Smooth muscle cell (in vitro differentiated cells): ENCODE data around the gene IFNAR1. TPM values are rescaled to one million over a fixed set of nuclear protein-coding genes. Genes with fewer than 3 reads are reported as not detected.

Experiments
- DNase-seq: peaks from one replicate; lab custom pipeline; 2025; ENCODE audit not compliant: unreplicated experiment; lab: John Stamatoyannopoulos, UW
- H2AFZ ChIP-seq: fragments of 200-600 bp; sonication (generic); 2 replicates; pipeline ENCODE4 v1.6.0; 2016; ENCODE audit warnings: antibody characterized with exemption, low read depth, mild to moderate bottlenecking
- H3F3A ChIP-seq: fragments of 200-600 bp; sonication (generic); 2 replicates; pipeline ENCODE4 v1.6.0; 2017; ENCODE audit warnings: antibody characterized with exemption, low read depth
- H3K27ac ChIP-seq: fragments of 200-600 bp; sonication (generic); 2 replicates; pipeline ENCODE4 v1.5.1; 2016; ENCODE audit warnings: low read depth, mild to moderate bottlenecking
- H3K27me3 ChIP-seq: fragments of 200-600 bp; sonication (generic); 2 replicates; pipeline ENCODE4 v1.6.1; 2016; ENCODE audit warnings: low read depth, mild to moderate bottlenecking
- H3K36me3 ChIP-seq: fragments of 200-600 bp; sonication (generic); 2 replicates; pipeline ENCODE4 v1.5.1; 2016; ENCODE audit warnings: low read depth
- H3K4me1 ChIP-seq: fragments of 200-600 bp; sonication (generic); 2 replicates; pipeline ENCODE4 v1.5.1; 2016; ENCODE audit warnings: low read depth
- H3K4me2 ChIP-seq: fragments of 200-600 bp; sonication (generic); 2 replicates; pipeline ENCODE4 v1.6.0; 2016; ENCODE audit warnings: mild to moderate bottlenecking
- H3K4me3 ChIP-seq: fragments of 200-600 bp; sonication (generic); 2 replicates; pipeline ENCODE4 v1.5.1; 2016; ENCODE audit warnings: mild to moderate bottlenecking
- H3K79me2 ChIP-seq: fragments of 200-600 bp; sonication (generic); 2 replicates; pipeline ENCODE4 v1.6.0; 2016; ENCODE audit warnings: low read depth, mild to moderate bottlenecking
- H3K9ac ChIP-seq: fragments of 200-600 bp; sonication (generic); 2 replicates; pipeline ENCODE4 v1.6.0; 2016; ENCODE audit warnings: low read depth
- H3K9me3 ChIP-seq: fragments of 200-600 bp; sonication (generic); replicated peaks from 2 replicates; pipeline ENCODE4 v1.5.1; 2016; ENCODE audit warnings: low read depth
- H4K20me1 ChIP-seq: fragments of 200-600 bp; sonication (generic); 2 replicates; pipeline ENCODE4 v1.6.0; 2016; ENCODE audit warnings: low read depth
- WGBS: methylation state at CpG from one replicate; pipeline ENCODE4 v1.1.7; 2016; ENCODE audit warnings: low lambda C conversion rate; 5-methylcytosine and 5-hydroxymethylcytosine counted together
- polyA plus RNA-seq: library from polyadenylated mRNA; unstranded; fragments of >200 nt; fragmentation: Nextera tagmentation; extraction: Ambion mirVana; gene quantifications from 2 replicates; pipeline ENCODE4 v1.2.1, GENCODE V29; 2016
- total RNA-seq: library from RNA; depleted of rRNA; stranded (reverse); fragments of >200 nt; gene quantifications from 2 replicates; pipeline ENCODE4 v1.2.3, GENCODE V29; 2014
- TF ChIP-seq, protein P1 (sequence below): fragments of 200-600 bp; sonication (generic); IDR thresholded peaks from 2 replicates; pipeline ENCODE4 v1.5.1; 2017; ENCODE audit warnings: borderline replicate concordance, mild to moderate bottlenecking, antibody characterized with exemption; ENCODE audit not compliant: insufficient read depth, poor library complexity, severe bottlenecking

The IFNAR1 gene
- total and polyA plus RNA-seq, 2 experiments from 2014 or later = 37.1 to 93.0 TPM

DNA sequence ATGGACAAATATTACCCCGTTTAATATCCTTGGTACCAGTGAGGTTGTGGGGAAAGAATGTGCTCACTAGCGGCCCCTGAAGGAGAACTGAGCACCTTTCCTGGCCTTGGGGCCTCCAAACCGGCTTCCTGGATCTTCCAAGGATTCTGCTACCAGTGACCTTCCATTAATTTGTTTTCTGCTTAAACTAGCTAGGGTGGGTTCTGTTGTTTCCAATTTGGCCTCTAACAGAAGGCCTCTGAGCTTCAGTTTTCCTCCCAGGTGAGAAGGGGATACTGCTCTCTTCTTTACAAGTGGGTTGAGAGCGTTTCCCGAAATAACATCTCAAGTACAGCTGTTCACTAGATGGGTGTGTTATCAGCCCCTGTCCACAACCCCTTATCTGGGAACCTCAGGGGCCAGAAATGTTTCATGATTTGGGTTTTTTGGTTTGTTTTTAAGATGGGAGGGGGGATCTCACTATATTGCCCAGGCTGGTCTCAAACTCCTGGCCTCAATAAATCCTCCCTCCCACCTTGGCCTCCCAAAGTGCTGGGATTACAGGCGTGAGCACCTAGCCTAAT lies 61.5 kb downstream of the IFNAR1 start:
- H3K9ac ChIP-seq = no peak overlapping the region
- TF ChIP-seq, protein P1, sequence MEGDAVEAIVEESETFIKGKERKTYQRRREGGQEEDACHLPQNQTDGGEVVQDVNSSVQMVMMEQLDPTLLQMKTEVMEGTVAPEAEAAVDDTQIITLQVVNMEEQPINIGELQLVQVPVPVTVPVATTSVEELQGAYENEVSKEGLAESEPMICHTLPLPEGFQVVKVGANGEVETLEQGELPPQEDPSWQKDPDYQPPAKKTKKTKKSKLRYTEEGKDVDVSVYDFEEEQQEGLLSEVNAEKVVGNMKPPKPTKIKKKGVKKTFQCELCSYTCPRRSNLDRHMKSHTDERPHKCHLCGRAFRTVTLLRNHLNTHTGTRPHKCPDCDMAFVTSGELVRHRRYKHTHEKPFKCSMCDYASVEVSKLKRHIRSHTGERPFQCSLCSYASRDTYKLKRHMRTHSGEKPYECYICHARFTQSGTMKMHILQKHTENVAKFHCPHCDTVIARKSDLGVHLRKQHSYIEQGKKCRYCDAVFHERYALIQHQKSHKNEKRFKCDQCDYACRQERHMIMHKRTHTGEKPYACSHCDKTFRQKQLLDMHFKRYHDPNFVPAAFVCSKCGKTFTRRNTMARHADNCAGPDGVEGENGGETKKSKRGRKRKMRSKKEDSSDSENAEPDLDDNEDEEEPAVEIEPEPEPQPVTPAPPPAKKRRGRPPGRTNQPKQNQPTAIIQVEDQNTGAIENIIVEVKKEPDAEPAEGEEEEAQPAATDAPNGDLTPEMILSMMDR = peak; percentile 31
- no peak overlapping the region for H3K4me2 ChIP-seq
- H3K9me3 ChIP-seq = no peaks in the 10 kb centered on the region
- H3F3A ChIP-seq = peaks cover 11% of the 10 kb centered on the region
- H3K27ac ChIP-seq = no peak overlapping the region
- H3K4me3 ChIP-seq = no peak overlapping the region
- H3K79me2 ChIP-seq = no peaks in the 10 kb centered on the region
- H3K4me1 ChIP-seq = no peaks in the 10 kb centered on the region
- DNase-seq = no peak
- no peaks in the 10 kb centered on the region for H4K20me1 ChIP-seq
- no peak overlapping the region for H2AFZ ChIP-seq
- H3K36me3 ChIP-seq = no peaks in the 10 kb centered on the region
- H3K27me3 ChIP-seq = no peaks in the 10 kb centered on the region
- WGBS = 80% methylated on average over 6 of the region's 6 CpGs

DNA sequence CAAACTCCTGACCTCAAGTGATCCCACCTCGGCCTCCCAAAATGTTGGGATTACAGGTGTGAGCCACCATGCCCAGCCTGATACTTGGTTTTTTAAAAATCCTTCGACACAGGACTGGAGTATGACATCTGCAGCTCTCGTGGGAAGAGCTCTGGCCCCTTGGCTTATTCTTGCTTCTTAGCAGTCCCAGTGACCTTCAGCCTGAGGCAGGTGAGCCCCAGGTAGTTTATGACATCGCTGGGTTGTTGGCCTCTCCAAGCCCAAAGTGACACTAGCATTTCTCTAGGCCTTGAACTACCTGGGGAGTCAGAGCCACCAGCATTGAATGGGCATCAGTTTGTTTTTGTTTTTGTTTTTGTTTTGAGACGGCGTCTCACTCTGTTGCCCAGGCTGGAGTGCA lies 62.5 kb downstream of the IFNAR1 start:
- no peaks in the 10 kb centered on the region for H3K36me3 ChIP-seq
- H3K4me3 ChIP-seq = no peak overlapping the region
- H3K79me2 ChIP-seq = no peaks in the 10 kb centered on the region
- H3F3A ChIP-seq = peaks cover 2% of the 10 kb centered on the region
- no peaks in the 10 kb centered on the region for H3K9me3 ChIP-seq
- H3K27ac ChIP-seq = no peak overlapping the region
- H2AFZ ChIP-seq = no peak overlapping the region
- H3K27me3 ChIP-seq = no peaks in the 10 kb centered on the region
- H3K4me2 ChIP-seq = no peak overlapping the region
- TF ChIP-seq, protein P1 = no peak
- H4K20me1 ChIP-seq = no peaks in the 10 kb centered on the region
- H3K9ac ChIP-seq = no peak overlapping the region
- H3K4me1 ChIP-seq = peaks cover under 1% of the 10 kb centered on the region
- DNase-seq = no peak
- WGBS = 96% methylated on average over 6 of the region's 6 CpGs

DNA sequence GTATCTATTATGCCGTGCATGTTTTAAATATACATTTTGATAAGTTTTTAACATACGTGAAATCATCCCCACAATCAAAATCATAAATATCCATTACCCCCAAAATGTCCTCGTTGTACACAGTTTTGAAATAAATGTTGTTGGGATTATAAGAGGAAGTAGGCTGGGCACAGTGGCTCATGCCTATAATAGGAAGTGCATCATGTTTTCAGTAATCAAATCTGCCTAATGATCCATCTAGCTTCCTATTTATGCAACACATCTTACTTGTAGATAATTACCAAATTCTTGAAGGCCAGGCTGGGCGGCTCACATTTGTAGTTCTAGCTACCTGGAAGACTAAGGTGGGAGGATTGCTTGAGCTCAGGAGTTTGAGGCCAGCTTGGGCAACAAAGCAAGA lies 63.4 kb downstream of the IFNAR1 start:
- no peaks in the 10 kb centered on the region for H4K20me1 ChIP-seq
- DNase-seq = no peak
- H3K27ac ChIP-seq = no peak overlapping the region
- no peaks in the 10 kb centered on the region for H3K36me3 ChIP-seq
- no peaks in the 10 kb centered on the region for H3K79me2 ChIP-seq
- no peak overlapping the region for H3K4me2 ChIP-seq
- H3F3A ChIP-seq = no peaks in the 10 kb centered on the region
- no peaks in the 10 kb centered on the region for H3K9me3 ChIP-seq
- H3K4me3 ChIP-seq = no peak overlapping the region
- H3K27me3 ChIP-seq = no peaks in the 10 kb centered on the region
- TF ChIP-seq, protein P1 = no peak
- no peak overlapping the region for H3K9ac ChIP-seq
- 96% methylated on average over 4 of the region's 4 CpGs for WGBS
- H3K4me1 ChIP-seq = peaks cover 4% of the 10 kb centered on the region
- no peak overlapping the region for H2AFZ ChIP-seq

DNA sequence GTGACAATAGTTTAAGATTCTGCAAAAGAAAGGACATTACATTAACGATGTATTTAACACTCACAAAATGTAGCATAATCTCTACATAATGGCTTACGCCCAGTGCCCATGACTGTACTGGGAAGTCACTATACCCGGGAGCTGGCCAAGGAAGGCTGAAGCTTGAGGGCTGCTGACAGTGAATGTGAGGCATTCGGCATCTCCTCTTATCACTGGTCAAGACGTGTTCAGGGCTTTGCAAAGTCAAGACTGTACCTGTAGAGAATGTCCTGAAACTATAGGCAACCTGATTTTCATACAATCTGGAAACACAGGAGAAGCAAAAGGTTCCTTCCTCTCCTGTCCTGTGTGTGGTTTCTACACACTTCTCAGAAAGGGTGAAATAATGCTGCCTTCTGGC lies 65.7 kb downstream of the IFNAR1 start:
- Histone ChIP-seq H3K27me3 (no peaks in the 10 kb centered on the region), H4K20me1 (no peaks in the 10 kb centered on the region), H3K27ac (no peak overlapping the region), H3K9ac (no peak overlapping the region), H3K4me2 (no peak overlapping the region), H3K9me3 (no peaks in the 10 kb centered on the region), H3K79me2 (no peaks in the 10 kb centered on the region), H2AFZ (no peak overlapping the region), H3K4me1 (peaks cover 4% of the 10 kb centered on the region), H3F3A (peaks cover 2% of the 10 kb centered on the region), H3K4me3 (no peak overlapping the region), H3K36me3 (no peaks in the 10 kb centered on the region)
- no peak for DNase-seq
- TF ChIP-seq, protein P1 = no peak
- WGBS = 80% methylated on average over 5 of the region's 5 CpGs
